ENCODE measurements around the gene KREMEN1. TPM values are rescaled to one million over a fixed set of nuclear protein-coding genes. Genes with fewer than 3 reads are reported as not detected.

KREMEN1 gene
- total and polyA plus RNA-seq, 2 of the 4 experiments (the other 2 are of a cell fraction): 2.9 to 4.6 TPM

DNA sequence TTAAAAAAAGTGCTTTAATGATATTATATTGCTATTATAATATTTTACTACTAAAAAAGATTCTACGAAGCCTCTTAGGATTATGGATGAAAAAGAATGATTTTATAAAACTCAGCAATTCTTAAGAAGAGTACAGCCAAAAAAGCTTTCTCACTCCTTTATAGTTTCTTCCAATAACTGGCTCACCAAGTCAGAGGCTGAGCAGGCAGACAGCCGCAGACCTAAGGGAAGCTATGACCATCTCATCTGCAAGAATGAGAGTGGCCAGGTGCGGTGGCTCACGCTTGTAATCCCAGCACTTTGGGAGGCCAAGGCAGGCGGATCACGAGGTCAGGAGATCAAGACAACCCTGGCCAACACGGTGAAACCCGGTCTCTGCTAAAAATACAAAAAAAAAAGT is 120.2 kb downstream of the KREMEN1 start:
- POLR2A ChIA-PET (ENCODE audit: unreplicated experiment): no interaction called here
- no peak overlapping the region for H2AFZ ChIP-seq (replicated peaks; ENCODE audit: low read length, poor library complexity)
- TF ChIP-seq, protein P1, sequence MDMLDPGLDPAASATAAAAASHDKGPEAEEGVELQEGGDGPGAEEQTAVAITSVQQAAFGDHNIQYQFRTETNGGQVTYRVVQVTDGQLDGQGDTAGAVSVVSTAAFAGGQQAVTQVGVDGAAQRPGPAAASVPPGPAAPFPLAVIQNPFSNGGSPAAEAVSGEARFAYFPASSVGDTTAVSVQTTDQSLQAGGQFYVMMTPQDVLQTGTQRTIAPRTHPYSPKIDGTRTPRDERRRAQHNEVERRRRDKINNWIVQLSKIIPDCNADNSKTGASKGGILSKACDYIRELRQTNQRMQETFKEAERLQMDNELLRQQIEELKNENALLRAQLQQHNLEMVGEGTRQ (IDR thresholded peaks at IDR 0.05; ENCODE audit: low read depth, low read length): no peak
- TF ChIP-seq MXI1 (IDR thresholded peaks at IDR 0.05; ENCODE audit: borderline replicate concordance, low read depth, low read length): no peak
- TF ChIP-seq MAFK (IDR thresholded peaks at IDR 0.05; ENCODE audit: low read depth, low read length): no peak
- TF ChIP-seq MAZ (IDR thresholded peaks at IDR 0.05; ENCODE audit: borderline replicate concordance, low read depth, low read length): no peak
- TF ChIP-seq, protein P2, sequence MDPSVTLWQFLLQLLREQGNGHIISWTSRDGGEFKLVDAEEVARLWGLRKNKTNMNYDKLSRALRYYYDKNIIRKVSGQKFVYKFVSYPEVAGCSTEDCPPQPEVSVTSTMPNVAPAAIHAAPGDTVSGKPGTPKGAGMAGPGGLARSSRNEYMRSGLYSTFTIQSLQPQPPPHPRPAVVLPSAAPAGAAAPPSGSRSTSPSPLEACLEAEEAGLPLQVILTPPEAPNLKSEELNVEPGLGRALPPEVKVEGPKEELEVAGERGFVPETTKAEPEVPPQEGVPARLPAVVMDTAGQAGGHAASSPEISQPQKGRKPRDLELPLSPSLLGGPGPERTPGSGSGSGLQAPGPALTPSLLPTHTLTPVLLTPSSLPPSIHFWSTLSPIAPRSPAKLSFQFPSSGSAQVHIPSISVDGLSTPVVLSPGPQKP (IDR thresholded peaks at IDR 0.05; ENCODE audit: borderline replicate concordance, low read depth, low read length): no peak
- no peak for TF ChIP-seq CHD1 (IDR thresholded peaks at IDR 0.05; ENCODE audit: low read depth, low read length)
- no peak for TF ChIP-seq FOS (IDR thresholded peaks at IDR 0.05; ENCODE audit: low read depth, low read length)
- TF ChIP-seq, protein P3, sequence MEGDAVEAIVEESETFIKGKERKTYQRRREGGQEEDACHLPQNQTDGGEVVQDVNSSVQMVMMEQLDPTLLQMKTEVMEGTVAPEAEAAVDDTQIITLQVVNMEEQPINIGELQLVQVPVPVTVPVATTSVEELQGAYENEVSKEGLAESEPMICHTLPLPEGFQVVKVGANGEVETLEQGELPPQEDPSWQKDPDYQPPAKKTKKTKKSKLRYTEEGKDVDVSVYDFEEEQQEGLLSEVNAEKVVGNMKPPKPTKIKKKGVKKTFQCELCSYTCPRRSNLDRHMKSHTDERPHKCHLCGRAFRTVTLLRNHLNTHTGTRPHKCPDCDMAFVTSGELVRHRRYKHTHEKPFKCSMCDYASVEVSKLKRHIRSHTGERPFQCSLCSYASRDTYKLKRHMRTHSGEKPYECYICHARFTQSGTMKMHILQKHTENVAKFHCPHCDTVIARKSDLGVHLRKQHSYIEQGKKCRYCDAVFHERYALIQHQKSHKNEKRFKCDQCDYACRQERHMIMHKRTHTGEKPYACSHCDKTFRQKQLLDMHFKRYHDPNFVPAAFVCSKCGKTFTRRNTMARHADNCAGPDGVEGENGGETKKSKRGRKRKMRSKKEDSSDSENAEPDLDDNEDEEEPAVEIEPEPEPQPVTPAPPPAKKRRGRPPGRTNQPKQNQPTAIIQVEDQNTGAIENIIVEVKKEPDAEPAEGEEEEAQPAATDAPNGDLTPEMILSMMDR (conservative IDR thresholded peaks at IDR 0.05; ENCODE audit: low read depth, low read length): no peak
- no peak for TF ChIP-seq NFE2L2 (IDR thresholded peaks at IDR 0.05; ENCODE audit: low read depth, low read length)
- no peak for TF ChIP-seq CEBPB (IDR thresholded peaks at IDR 0.05; ENCODE audit: low read depth, low read length)
- no peak for TF ChIP-seq RCOR1 (IDR thresholded peaks at IDR 0.05; ENCODE audit: insufficient replicate concordance, low read length)
- TF ChIP-seq RFX5 (IDR thresholded peaks at IDR 0.05; ENCODE audit: low read depth, low read length): no peak
- TF ChIP-seq RAD21 (IDR thresholded peaks at IDR 0.05; ENCODE audit: low read length): no peak
- TF ChIP-seq SMC3 (IDR thresholded peaks at IDR 0.05; ENCODE audit: low read depth, low read length): no peak
- TF ChIP-seq BHLHE40 (IDR thresholded peaks at IDR 0.05; ENCODE audit: low read depth, low read length): no peak
- no peak for TF ChIP-seq POLR2A (IDR thresholded peaks at IDR 0.05; ENCODE audit: low read depth, low read length)
- no peak overlapping the region for H3K23ac ChIP-seq (ENCODE audit: low read depth, low read length)
- H3K9ac ChIP-seq (ENCODE audit: low read depth, low read length): no peak overlapping the region
- CTCF ChIA-PET: interaction anchor here (0.6 kb wide), 1 partner anchor 251 kb away, joined by 3 read pairs; no protein-coding TSS in a partner anchor
- H3K27ac ChIP-seq (ENCODE audit: insufficient read depth, low read length): no peak overlapping the region
- H3K56ac ChIP-seq (ENCODE audit: extremely low read depth, insufficient read depth, low read length): no peak overlapping the region
- no peak overlapping the region for H2AK5ac ChIP-seq (ENCODE audit: low read depth, low read length)
- peaks cover 11% of the 10 kb centered on the region; the same call in 1 of the 2 replicates for H3K27me3 ChIP-seq (ENCODE audit: control insufficient read depth, insufficient read depth, low read length)
- H3K79me1 ChIP-seq (ENCODE audit: low read depth in 1 of 2, low read length in 2 of 2): no peaks in the 10 kb centered on the region
- no peaks in the 10 kb centered on the region for H4K20me1 ChIP-seq (ENCODE audit: insufficient read depth, low read length)
- H2BK5ac ChIP-seq (ENCODE audit: low read depth, low read length, poor library complexity, severe bottlenecking): no peak overlapping the region
- H3K4ac ChIP-seq (ENCODE audit: low read depth, low read length): no peak overlapping the region
- H2BK15ac ChIP-seq (ENCODE audit: low read depth, low read length): no peak overlapping the region
- intact Hi-C loops (cut with micrococcal nuclease) (no loop called here), in situ Hi-C loops (cut with MboI; ENCODE audit: low sequenced_read_pairs) (no loop called here), dilution Hi-C loops (cut with HindIII; ENCODE audit: low sequenced_read_pairs, unreplicated experiment) (no loop called here)
- no peaks in the 10 kb centered on the region for H3K36me3 ChIP-seq (ENCODE audit: control insufficient read depth, insufficient read depth, low read length)
- no peak overlapping the region for H2BK120ac ChIP-seq (ENCODE audit: low read depth, low read length)
- no CpG with 5 or more reads among the region's 8 CpGs for WGBS, 2 experiments (ENCODE audit: extremely low coverage in 2 of 2, insufficient read length in 1 of 2)
- no peak overlapping the region for H2BK20ac ChIP-seq (ENCODE audit: low read depth, low read length)
- H4K5ac ChIP-seq (ENCODE audit: low read depth, low read length): no peak overlapping the region
- no peak overlapping the region for H4K91ac ChIP-seq (ENCODE audit: insufficient read depth, low read depth, low read length)
- ATAC-seq (ENCODE audit: low read depth) (no peak), DNase-seq (no peak)
- H3K4me1 ChIP-seq (ENCODE audit: control insufficient read depth, insufficient read depth, low read length): no peaks in the 10 kb centered on the region
- no peak overlapping the region for H3K4me3 ChIP-seq (ENCODE audit: insufficient read depth, low read depth, low read length)
- no peak overlapping the region for H3K14ac ChIP-seq (replicated peaks; ENCODE audit: low read depth, low read length)
- no peak overlapping the region for H3K18ac ChIP-seq (ENCODE audit: low read depth, low read length)
- H2AK9ac ChIP-seq (replicated peaks; ENCODE audit: low read depth, low read length, poor library complexity): no peak overlapping the region
- H3K9me1 ChIP-seq (ENCODE audit: insufficient read depth, low read length): no peaks in the 10 kb centered on the region
- H4K8ac ChIP-seq (ENCODE audit: low read depth in 2 of 2, low read length in 2 of 2): no peak overlapping the region
- no TSS peak for BruUV-seq (replicated peaks)
- no peaks in the 10 kb centered on the region for H3K9me3 ChIP-seq (ENCODE audit: control insufficient read depth, insufficient read depth, low read length)
- H3K4me2 ChIP-seq (ENCODE audit: low read depth, low read length): no peak overlapping the region
